NAMALWA (cell line): ENCODE results near the gene ZBTB47.

ENCODE experiments used
- DNase-seq: peaks from one replicate; pipeline ENCODE4 v3.0.0-alpha.2; 2015; ENCODE audit warnings: low spot score

ZBTB47 gene

DNA sequence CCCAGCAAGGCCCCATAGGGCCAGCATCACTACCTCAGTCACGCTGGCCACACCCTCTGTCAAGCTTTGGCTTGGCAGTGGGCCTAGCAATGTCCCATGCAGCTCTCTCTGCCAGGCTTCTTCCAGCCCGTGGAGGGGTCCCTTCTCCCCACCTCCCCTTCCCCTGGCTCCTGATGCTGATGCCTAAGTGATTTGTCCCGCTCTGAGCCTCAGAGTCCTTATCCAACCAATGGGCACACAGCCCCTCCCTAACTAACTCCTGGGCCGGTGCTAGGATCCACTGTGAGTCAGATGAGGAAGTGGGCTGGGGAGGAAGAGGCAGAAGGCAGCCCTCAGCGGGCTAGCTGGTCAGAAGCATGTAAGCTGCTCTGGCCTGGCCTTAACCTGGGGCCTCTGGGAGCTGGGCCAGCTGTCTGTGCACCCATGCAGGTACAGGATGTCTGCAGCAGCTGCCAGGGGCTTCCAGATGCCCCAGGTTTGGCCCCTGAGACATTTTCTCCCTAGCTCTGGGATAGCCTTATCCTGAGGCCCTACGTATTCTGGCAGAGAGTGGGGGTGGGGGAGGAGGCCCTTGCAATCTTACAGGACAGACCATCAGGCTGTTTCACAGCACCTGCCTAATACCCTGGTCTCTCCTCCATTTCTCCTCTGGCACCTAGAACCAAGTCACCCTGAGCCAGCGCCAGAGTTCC lies 740 bp upstream of the ZBTB47 start:
- peak; percentile 20 for DNase-seq

DNA sequence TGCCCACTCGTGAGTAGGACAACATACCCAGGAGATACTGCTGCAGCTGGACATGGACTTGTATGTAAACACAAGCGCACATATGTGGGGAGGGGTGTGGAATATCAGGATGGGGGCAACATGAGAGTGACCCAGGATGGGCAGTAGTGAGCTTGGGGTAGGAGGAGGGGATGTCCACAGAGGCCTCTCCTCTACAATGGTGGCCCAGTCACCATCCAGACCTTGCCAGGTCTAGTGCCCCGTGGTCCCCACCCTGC lies 266 bp upstream of the ZBTB47 start:
- no peak for DNase-seq

DNA sequence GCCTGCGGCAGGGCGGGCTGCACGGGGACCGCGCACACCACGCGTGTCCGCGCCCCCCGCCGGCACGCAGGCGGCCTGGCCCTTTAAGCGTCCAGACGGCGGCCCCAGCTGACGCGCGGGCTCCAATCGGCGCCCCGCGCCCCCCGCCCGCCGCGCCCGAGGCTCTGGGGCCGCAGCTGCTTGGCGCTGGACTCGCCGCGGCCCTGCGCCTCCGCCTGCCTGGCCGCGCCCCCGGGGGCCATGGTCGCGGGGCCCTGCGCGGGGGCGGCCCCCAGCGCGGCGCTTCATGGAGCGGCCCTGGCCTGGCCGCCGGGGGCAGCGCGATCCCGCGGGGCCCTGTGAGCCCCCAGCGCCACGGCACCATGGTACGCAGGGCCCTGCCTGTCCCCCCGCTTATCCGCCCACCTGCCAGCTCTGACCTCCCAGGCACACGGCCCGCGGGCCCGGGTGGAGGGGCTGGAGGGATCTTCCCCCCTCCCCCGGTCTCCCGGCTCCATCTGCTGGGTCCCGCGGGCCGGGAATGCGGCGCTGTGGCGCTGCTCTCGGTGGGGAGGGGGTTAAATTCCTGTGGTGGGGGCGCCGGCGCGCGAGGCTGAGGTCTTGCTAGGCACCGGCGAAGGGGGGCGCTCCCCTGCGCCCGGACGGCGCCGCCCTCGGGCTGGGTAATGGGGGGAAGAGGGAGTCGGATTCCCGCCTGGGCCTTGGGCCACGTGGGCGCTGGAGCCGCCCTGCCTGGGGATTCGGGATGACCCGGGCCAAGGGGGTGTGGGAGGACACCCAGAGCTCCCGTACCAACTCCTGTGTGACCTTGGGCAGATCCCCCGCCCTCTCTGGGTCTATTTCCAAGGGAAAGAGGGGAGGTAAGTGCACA lies 1.1 kb downstream of the ZBTB47 start:
- DNase-seq, result no peak

- DNase-seq, result no peak
Observed at GRCh38 chr3:42655331-42655888, 1.9 kb downstream of the ZBTB47 start.

GRCh38 chr3:42655980-42656679 lies 2.6 kb downstream of the ZBTB47 start:
- no peak for DNase-seq

- no peak for DNase-seq
Observed at GRCh38 chr3:42656680-42657610, 3.4 kb downstream of the ZBTB47 start.

DNA sequence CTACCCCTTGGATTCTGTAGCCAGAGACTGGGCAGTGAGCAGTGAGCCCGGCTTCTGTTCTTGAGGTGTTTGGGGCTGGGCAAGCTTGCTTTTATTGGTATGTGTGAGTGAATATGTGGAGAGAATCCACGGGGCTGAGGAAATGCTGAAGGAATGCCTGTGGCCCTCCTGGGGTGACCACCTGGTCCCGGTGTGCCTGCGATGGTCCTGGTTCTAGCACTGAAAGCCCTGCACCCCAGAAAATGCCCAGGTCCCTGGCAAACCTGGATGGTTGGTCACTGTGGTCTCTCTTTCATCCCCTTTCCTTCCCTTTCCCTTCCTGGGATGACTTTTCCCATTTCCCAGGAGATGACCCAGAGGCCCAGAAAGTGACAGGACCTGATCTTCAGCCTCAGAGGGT lies 4.2 kb downstream of the ZBTB47 start:
- DNase-seq, result no peak

DNA sequence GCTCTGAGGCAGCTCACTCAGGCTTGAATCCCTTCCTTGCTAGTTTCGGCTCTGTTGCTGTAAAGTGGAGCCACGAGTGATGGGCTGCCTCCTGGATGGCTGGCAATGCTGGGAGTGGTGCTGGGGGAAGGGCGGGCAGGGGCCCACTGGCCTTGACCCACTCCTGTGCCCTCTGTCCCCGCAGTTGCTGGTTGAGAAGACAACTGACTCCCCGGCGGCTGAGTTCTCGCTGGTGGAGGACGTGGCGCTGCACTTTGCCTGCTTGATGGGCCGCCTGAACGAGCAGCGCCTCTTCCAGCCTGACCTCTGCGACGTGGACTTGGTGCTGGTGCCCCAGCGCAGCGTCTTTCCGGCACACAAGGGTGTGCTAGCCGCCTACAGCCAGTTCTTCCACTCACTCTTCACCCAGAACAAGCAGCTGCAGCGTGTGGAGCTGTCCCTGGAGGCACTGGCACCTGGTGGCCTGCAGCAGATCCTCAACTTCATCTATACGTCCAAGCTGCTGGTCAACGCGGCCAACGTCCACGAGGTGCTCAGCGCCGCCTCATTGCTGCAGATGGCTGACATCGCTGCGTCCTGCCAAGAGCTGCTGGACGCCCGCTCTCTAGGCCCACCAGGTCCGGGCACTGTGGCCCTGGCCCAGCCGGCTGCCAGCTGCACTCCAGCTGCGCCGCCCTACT lies 4.7 kb downstream of the ZBTB47 start:
- DNase-seq, result no peak

DNA sequence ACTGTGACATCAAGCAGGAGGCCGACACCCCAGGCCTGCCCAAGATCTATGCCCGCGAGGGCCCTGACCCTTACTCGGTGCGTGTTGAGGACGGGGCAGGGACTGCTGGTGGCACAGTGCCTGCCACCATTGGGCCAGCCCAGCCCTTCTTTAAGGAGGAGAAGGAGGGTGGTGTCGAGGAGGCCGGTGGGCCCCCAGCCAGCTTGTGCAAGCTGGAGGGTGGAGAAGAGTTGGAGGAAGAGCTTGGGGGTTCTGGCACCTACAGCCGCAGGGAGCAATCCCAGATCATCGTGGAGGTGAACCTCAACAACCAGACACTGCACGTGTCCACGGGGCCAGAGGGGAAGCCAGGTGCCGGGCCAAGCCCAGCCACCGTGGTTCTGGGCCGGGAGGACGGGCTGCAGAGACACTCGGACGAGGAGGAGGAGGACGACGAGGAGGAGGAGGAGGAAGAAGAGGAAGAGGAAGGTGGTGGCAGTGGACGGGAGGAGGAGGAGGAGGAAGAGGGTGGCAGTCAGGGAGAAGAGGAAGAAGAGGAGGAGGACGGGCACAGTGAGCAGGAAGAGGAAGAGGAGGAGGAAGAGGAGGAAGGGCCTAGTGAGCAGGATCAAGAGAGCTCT lies 5.4 kb downstream of the ZBTB47 start:
- no peak for DNase-seq

- no peak for DNase-seq
Observed at GRCh38 chr3:42659451-42660130, 6.1 kb downstream of the ZBTB47 start.

DNA sequence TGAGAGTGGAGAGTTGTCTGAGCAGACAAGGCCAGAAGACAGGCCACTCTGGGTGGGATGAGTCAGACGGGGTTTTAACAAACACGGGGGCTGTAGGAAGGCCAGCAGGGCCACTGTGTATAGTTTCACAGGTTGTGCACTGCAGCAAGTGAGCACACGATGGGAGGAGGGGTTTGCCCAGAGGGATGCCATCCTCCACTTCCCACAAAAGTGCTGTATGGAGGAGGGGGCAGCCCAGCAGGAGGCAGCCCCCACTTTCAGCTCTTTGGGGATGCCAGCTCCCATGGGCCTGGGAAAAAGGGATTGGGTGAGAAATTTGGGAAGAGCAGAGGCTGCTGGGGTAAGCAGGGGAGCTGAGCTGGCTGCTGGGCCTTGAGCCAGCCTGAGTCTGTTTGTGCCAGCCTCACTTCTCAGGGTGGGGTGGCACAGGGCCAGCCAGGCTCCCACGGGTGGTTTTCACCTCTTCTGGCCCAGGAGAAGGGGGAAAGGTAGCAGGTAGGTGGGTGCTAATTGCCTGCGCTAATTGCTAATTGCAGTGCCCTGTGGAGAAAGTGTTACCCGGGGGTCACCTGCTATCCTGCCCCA lies 6.7 kb downstream of the ZBTB47 start:
- no peak for DNase-seq

DNA sequence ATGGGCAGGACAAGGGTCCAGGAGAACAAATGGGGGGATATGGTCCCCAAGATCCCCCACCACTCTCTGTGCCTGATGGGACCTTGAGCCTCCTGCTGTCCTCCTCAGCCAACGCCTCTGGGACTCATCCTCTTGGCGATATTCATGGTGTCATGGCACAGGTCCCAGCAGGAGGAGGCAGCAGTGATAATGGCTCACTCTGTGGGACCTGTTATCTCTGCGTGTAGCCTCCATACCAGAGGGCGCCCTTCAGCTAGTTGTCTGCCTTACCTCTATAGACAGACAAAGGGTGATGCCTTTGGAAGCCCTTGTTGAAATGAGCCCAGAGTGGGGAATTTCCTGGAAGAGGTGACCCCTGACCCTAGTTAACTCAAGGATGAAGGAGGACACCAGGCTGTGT lies 7.4 kb downstream of the ZBTB47 start:
- DNase-seq, result peak; percentile 41

DNA sequence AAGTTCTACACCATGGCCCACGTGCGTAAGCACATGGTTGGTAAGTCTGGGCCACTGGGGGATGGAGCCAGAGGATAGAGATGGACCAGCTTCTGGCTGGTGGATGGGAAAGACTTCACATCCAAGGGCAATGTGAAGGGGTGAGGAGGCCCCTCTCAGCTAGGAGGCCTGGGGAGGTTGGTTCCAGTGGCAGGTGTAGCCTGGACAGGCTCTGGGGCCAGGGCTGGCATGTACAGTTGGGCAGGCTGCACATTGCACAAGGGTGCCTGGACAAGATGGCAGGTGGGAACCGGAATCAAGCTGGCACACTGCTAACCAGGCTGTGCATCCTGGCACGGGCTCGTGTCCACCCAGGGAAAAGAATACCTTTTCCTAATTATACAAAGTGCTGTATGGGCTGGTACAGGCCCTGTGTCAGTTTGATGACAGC lies 8.1 kb downstream of the ZBTB47 start:
- DNase-seq, result no peak

GRCh38 chr3:42662037-42662812 lies 8.7 kb downstream of the ZBTB47 start:
- no peak for DNase-seq

GRCh38 chr3:42662813-42663535 lies 9.5 kb downstream of the ZBTB47 start:
- no peak for DNase-seq

DNA sequence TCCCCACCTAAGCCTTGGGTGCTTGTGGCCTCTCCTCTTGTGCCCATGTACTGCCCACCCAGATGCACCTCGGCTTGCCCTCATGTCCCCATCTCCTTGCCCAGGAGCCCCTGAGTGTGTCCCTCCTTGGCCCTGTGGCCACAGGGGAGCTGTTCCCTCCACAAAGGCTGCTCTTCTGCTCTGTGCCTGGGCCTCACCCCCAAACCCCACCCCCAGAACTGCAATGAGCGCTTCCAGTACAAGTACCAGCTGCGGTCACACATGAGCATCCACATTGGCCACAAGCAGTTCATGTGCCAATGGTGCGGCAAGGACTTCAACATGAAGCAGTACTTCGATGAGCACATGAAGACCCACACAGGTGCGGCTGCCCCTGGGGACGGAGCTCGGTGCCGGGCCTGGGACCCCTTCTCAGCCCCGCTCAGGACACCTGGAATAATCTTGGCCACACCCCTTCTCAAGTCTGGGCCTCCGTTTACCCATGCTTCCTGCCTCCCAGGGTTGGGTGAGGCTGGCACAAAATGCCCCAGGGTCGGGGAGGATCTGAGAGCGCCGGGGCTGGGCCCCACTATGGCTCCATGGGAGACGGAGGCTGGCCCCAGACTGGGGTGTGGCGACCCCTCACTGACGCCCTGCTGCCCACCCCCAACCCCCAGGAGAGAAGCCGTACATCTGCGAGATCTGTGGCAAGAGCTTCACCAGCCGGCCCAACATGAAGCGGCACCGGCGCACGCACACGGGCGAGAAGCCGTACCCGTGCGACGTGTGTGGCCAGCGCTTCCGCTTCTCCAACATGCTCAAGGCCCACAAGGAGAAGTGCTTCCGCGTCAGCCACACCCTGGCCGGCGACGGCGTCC lies 10.3 kb downstream of the ZBTB47 start:
- DNase-seq, result peak; percentile 52

- no peak for DNase-seq
Observed at GRCh38 chr3:42664438-42664803, 10.9 kb downstream of the ZBTB47 start.
